Liver (tissue), 9 donors: ENCODE data around the gene KRT71. TPM values are rescaled to one million over a fixed set of nuclear protein-coding genes. Genes with fewer than 3 reads are reported as not detected.

Source experiments
- DNase-seq: peaks from one replicate; pipeline ENCODE4 v3.0.0-alpha.2; 2017; ENCODE audit warnings: low spot score
- H3K27ac ChIP-seq, 2 donors: one replicate each; pipeline ENCODE4 v1.7.0; 2013; ENCODE audit warnings: inconsistent platforms in 2 of 2, low read length in 2 of 2, control low read depth in 1 of 2, low read depth in 1 of 2, mild to moderate bottlenecking in 1 of 2
- H3K27me3 ChIP-seq, 4 donors: one replicate each; pipeline versions ENCODE4 v1.6.1 to v1.7.0; 2013; ENCODE audit warnings: low read length in 3 of 4, inconsistent platforms in 1 of 4, mild to moderate bottlenecking in 1 of 4, moderate library complexity in 1 of 4; ENCODE audit not compliant: control insufficient read depth in 4 of 4, insufficient read depth in 4 of 4
- H3K36me3 ChIP-seq, 4 donors: one replicate each; pipeline versions ENCODE4 v1.6.1 to v1.7.0; 2013; ENCODE audit warnings: low read length in 3 of 4, mild to moderate bottlenecking in 3 of 4, low read depth in 1 of 4, moderate library complexity in 1 of 4; ENCODE audit not compliant: control insufficient read depth in 4 of 4, insufficient read depth in 3 of 4
- H3K4me1 ChIP-seq, 4 donors: one replicate each; pipeline versions ENCODE4 v1.6.1 to v1.7.0; 2013; ENCODE audit warnings: low read length in 3 of 4, mild to moderate bottlenecking in 3 of 4, moderate library complexity in 1 of 4; ENCODE audit not compliant: control insufficient read depth in 4 of 4, insufficient read depth in 4 of 4
- H3K4me3 ChIP-seq, 3 donors: one replicate each; pipeline versions ENCODE4 v1.6.1 to v1.7.0; 2013; ENCODE audit warnings: low read length in 3 of 3, control low read depth in 1 of 3, low read depth in 1 of 3, mild to moderate bottlenecking in 1 of 3
- H3K9ac ChIP-seq, 2 donors: one replicate each; pipeline ENCODE4 v1.7.0; 2013; ENCODE audit warnings: low read length in 2 of 2, mild to moderate bottlenecking in 2 of 2, moderate library complexity in 2 of 2, control low read depth in 1 of 2, low read depth in 1 of 2
- H3K9me3 ChIP-seq, 4 donors: one replicate each; pipeline versions ENCODE4 v1.6.1 to v1.7.0; 2013; ENCODE audit warnings: low read length in 3 of 4; ENCODE audit not compliant: control insufficient read depth in 4 of 4
- EGR1 ChIP-seq, 2 donors: IDR thresholded peaks; 2 replicates each; pipeline ENCODE4 v1.6.1; 2016 to 2018; ENCODE audit warnings: antibody characterized with exemption in 2 of 2, low read depth in 2 of 2
- FOXA1 ChIP-seq: IDR thresholded peaks from 2 replicates; pipeline ENCODE4 v1.6.1; 2016; ENCODE audit warnings: antibody characterized with exemption
- FOXA2 ChIP-seq: IDR thresholded peaks from 2 replicates; pipeline ENCODE4 v1.6.1; 2016; ENCODE audit warnings: antibody characterized with exemption
- HNF4G ChIP-seq: IDR thresholded peaks from 2 replicates; pipeline ENCODE4 v1.6.1; 2016; ENCODE audit warnings: antibody characterized with exemption
- NR2F2 ChIP-seq: IDR thresholded peaks from 2 replicates; pipeline ENCODE4 v1.6.1; 2016; ENCODE audit warnings: antibody characterized with exemption
- WGBS: extraction: QIAGEN DNeasy Blood & Tissue Kit; methylation state at CpG from one replicate; pipeline ENCODE4 v1.1.7; 2013; 5-methylcytosine and 5-hydroxymethylcytosine counted together
- polyA plus RNA-seq, 2 donors: library from polyadenylated mRNA; stranded (reverse) in 1 of 2; unstranded in 1 of 2; fragments of 200-250 nt in 1 of 2; fragments of >200 nt in 1 of 2; fragmentation: Nextera tagmentation in 1 of 2; extraction: Ambion mirVana in 1 of 2; gene quantifications; one replicate each; pipeline versions ENCODE4 v1.2.1 to v1.2.3, GENCODE V29; 2013 to 2015
- total RNA-seq, 2 donors: library from RNA; depleted of rRNA; stranded (reverse); fragments of >200 nt; gene quantifications; one replicate each; pipeline ENCODE4 v1.2.3, GENCODE V29; 2014
- TF ChIP-seq, protein P1 (sequence below): IDR thresholded peaks from 2 replicates; pipeline ENCODE4 v1.6.1; 2016; ENCODE audit warnings: antibody characterized with exemption
- TF ChIP-seq, protein P2 (sequence below): IDR thresholded peaks from 2 replicates; pipeline ENCODE4 v1.6.1; 2016; ENCODE audit warnings: antibody characterized with exemption, mild to moderate bottlenecking
- TF ChIP-seq, protein P3 (sequence below): fragments of 150-350 bp; IDR thresholded peaks from 2 replicates; pipeline ENCODE4 v1.5.1; 2017; ENCODE audit warnings: improper control_type of control experiment, low read depth, low read length; ENCODE audit not compliant: missing input control
- TF ChIP-seq, protein P4 (sequence below): IDR thresholded peaks from 2 replicates; pipeline ENCODE4 v1.6.1; 2016; ENCODE audit warnings: antibody characterized with exemption
- donor health status: healthy.
- donor health status: healthy.
- donor health status: healthy.
- donor health status: healthy.
- donor health status: healthy.

The KRT71 gene
- total and polyA plus RNA-seq, 4 donors, result not detected

DNA sequence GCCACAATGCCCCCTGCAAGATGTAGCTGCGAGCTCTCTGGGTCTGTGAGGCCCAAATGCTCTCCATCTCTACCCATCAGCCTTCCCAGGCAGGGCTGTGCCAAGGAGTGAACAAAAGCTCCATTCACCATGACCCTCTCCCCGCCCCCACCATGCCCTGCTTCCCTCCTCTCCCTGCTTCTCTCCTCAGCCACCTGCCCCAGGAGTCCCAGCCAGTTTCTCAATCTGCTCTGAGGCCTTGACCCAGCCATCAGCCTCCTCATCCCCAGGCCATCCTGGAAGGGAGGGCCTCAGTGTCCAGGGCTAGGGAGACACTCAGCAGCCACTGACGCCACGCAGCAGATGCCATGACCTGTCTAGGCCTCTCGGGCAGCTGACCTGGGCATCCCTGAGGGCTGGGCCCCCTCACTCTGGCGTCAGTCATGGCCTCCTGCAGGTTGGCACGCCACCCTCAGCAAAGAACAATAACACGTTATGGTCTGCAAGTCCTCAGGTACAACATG lies 24.3 kb downstream of the KRT71 start:
- no peak for DNase-seq

DNA sequence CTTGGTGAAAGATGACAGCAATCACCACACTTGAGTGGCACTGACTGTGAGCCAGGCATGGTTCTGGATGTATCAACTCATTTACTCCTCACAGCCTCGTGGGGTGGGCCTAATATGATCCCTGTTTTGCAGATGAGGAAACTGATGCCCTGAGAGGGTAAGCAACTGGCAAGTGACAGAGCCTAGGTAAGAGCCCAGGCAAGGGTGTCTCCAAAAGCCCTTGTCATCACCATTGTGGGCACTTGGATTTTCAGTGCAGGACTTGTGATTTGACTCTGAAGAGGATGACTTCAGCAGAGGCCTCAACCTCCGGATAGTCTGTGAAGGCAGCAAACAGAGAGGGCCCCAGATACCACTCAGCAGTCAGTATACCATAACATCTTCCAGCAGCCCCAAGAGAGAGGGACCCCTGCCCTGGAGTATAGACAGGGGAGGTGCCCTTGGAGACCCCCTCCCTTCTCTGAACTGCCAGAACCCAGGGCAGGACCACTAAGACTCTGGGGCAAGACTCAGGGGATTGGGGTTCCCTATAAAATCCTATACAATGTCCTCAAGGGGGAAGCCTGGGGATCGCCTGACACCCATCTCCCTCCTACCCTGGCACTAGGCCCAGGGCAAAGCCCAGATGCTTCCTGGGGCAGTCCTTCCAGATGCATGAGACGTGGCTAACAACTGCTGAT lies 25.7 kb downstream of the KRT71 start:
- TF ChIP-seq FOXA2, result no peak
- TF ChIP-seq NR2F2, result no peak
- TF ChIP-seq HNF4G, result no peak
- TF ChIP-seq, protein P1, sequence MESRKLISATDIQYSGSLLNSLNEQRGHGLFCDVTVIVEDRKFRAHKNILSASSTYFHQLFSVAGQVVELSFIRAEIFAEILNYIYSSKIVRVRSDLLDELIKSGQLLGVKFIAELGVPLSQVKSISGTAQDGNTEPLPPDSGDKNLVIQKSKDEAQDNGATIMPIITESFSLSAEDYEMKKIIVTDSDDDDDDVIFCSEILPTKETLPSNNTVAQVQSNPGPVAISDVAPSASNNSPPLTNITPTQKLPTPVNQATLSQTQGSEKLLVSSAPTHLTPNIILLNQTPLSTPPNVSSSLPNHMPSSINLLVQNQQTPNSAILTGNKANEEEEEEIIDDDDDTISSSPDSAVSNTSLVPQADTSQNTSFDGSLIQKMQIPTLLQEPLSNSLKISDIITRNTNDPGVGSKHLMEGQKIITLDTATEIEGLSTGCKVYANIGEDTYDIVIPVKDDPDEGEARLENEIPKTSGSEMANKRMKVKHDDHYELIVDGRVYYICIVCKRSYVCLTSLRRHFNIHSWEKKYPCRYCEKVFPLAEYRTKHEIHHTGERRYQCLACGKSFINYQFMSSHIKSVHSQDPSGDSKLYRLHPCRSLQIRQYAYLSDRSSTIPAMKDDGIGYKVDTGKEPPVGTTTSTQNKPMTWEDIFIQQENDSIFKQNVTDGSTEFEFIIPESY, result no peak
- no peak for TF ChIP-seq EGR1 (IDR thresholded peaks at IDR 0.05; ENCODE audit: low read depth in 2 of 2)
- TF ChIP-seq, protein P2, sequence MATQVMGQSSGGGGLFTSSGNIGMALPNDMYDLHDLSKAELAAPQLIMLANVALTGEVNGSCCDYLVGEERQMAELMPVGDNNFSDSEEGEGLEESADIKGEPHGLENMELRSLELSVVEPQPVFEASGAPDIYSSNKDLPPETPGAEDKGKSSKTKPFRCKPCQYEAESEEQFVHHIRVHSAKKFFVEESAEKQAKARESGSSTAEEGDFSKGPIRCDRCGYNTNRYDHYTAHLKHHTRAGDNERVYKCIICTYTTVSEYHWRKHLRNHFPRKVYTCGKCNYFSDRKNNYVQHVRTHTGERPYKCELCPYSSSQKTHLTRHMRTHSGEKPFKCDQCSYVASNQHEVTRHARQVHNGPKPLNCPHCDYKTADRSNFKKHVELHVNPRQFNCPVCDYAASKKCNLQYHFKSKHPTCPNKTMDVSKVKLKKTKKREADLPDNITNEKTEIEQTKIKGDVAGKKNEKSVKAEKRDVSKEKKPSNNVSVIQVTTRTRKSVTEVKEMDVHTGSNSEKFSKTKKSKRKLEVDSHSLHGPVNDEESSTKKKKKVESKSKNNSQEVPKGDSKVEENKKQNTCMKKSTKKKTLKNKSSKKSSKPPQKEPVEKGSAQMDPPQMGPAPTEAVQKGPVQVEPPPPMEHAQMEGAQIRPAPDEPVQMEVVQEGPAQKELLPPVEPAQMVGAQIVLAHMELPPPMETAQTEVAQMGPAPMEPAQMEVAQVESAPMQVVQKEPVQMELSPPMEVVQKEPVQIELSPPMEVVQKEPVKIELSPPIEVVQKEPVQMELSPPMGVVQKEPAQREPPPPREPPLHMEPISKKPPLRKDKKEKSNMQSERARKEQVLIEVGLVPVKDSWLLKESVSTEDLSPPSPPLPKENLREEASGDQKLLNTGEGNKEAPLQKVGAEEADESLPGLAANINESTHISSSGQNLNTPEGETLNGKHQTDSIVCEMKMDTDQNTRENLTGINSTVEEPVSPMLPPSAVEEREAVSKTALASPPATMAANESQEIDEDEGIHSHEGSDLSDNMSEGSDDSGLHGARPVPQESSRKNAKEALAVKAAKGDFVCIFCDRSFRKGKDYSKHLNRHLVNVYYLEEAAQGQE, result no peak
- TF ChIP-seq, protein P3, sequence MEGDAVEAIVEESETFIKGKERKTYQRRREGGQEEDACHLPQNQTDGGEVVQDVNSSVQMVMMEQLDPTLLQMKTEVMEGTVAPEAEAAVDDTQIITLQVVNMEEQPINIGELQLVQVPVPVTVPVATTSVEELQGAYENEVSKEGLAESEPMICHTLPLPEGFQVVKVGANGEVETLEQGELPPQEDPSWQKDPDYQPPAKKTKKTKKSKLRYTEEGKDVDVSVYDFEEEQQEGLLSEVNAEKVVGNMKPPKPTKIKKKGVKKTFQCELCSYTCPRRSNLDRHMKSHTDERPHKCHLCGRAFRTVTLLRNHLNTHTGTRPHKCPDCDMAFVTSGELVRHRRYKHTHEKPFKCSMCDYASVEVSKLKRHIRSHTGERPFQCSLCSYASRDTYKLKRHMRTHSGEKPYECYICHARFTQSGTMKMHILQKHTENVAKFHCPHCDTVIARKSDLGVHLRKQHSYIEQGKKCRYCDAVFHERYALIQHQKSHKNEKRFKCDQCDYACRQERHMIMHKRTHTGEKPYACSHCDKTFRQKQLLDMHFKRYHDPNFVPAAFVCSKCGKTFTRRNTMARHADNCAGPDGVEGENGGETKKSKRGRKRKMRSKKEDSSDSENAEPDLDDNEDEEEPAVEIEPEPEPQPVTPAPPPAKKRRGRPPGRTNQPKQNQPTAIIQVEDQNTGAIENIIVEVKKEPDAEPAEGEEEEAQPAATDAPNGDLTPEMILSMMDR, result no peak
- no peak for DNase-seq
- H3K27me3 ChIP-seq, result no peaks in the 10 kb centered on the region
- WGBS, result 60% methylated on average over 4 of the region's 4 CpGs
- H3K9me3 ChIP-seq, result no peaks in the 10 kb centered on the region
- no peaks in the 10 kb centered on the region for H3K4me1 ChIP-seq
- no peaks in the 10 kb centered on the region for H3K36me3 ChIP-seq
- no peak overlapping the region for H3K27ac ChIP-seq
- no peak overlapping the region for H3K9ac ChIP-seq
- no peak overlapping the region for H3K4me3 ChIP-seq

More for the DNA sequence above, 24.3 kb downstream of the KRT71 start:
- H3K4me3 ChIP-seq, result no peak overlapping the region
- H3K9me3 ChIP-seq, result no peaks in the 10 kb centered on the region
- H3K9ac ChIP-seq, result no peak overlapping the region
- no peaks in the 10 kb centered on the region for H3K36me3 ChIP-seq
- no peaks in the 10 kb centered on the region for H3K27me3 ChIP-seq
- WGBS, result 86% methylated on average over 8 of the region's 8 CpGs
- H3K27ac ChIP-seq, result no peak overlapping the region
- TF ChIP-seq, protein P4, sequence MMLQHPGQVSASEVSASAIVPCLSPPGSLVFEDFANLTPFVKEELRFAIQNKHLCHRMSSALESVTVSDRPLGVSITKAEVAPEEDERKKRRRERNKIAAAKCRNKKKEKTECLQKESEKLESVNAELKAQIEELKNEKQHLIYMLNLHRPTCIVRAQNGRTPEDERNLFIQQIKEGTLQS, result no peak
- TF ChIP-seq HNF4G (no peak), FOXA1 (no peak)
- H3K4me1 ChIP-seq, result no peaks in the 10 kb centered on the region
